Fibroblast of lung (primary cell): ENCODE measurements around the gene GPR62.

ENCODE experiments used
- EZH2 ChIP-seq: IDR thresholded peaks from 2 replicates; pipeline ENCODE4 v1.5.1; 2012; ENCODE audit warnings: low read length, control low read depth, mild to moderate bottlenecking; ENCODE audit errors: missing control alignments
- TF ChIP-seq, protein P1 (sequence below), 2 donors: IDR thresholded peaks in 1 of 2; conservative IDR thresholded peaks in 1 of 2; 1 replicate in 1 of 2; 2 replicates in 1 of 2; pipeline ENCODE4 v1.5.1; 2011 to 2012; ENCODE audit warnings: low read length in 2 of 2, control low read depth in 1 of 2, inconsistent platforms in 1 of 2, low read depth in 1 of 2, mild to moderate bottlenecking in 1 of 2

- TF ChIP-seq, protein P1, sequence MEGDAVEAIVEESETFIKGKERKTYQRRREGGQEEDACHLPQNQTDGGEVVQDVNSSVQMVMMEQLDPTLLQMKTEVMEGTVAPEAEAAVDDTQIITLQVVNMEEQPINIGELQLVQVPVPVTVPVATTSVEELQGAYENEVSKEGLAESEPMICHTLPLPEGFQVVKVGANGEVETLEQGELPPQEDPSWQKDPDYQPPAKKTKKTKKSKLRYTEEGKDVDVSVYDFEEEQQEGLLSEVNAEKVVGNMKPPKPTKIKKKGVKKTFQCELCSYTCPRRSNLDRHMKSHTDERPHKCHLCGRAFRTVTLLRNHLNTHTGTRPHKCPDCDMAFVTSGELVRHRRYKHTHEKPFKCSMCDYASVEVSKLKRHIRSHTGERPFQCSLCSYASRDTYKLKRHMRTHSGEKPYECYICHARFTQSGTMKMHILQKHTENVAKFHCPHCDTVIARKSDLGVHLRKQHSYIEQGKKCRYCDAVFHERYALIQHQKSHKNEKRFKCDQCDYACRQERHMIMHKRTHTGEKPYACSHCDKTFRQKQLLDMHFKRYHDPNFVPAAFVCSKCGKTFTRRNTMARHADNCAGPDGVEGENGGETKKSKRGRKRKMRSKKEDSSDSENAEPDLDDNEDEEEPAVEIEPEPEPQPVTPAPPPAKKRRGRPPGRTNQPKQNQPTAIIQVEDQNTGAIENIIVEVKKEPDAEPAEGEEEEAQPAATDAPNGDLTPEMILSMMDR (conservative IDR thresholded peaks at IDR 0.05 in 1 of 2, IDR thresholded peaks at IDR 0.05 in 1 of 2; ENCODE audit: low read depth in 1 of 2, low read length in 2 of 2) = no peak
- TF ChIP-seq EZH2 = no peak
Measured at GRCh38 chr3:51967384-51968169, 12.4 kb downstream of the GPR62 start, which contains the start of gene PCBP4.
